AG08395 (cell line): ENCODE data around the gene SLC13A4.
"Not testable (repeated sequence)": the region's sequence is repeated elsewhere in the genome, so short reads cannot be mapped to it uniquely, and the experiment has no call there.

ENCODE experiments used
- DNase-seq: peaks from one replicate; pipeline ENCODE4 v3.0.0; 2012; ENCODE audit warnings: mixed read lengths, low spot score

The SLC13A4 gene

DNA sequence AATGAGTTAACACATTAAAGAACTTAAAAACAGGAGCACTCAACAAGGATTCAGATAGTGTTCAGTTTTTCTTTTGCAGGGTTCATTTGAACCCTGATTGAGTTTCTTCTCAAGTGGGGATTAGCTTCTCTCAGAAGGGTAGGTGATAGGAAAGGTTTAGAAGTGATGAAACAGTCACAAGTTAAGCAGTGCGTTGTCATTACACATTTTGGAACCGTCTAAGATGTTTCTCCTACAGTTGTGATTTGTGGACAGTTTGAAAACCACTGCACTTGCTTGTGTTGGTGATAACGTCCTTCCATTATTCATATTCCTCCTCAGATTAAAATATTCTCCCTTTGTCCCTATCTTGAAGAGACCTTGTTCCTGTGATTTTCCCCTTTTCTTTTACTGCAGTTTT lies 62.9 kb downstream of the SLC13A4 start:
- DNase-seq: no peak

DNA sequence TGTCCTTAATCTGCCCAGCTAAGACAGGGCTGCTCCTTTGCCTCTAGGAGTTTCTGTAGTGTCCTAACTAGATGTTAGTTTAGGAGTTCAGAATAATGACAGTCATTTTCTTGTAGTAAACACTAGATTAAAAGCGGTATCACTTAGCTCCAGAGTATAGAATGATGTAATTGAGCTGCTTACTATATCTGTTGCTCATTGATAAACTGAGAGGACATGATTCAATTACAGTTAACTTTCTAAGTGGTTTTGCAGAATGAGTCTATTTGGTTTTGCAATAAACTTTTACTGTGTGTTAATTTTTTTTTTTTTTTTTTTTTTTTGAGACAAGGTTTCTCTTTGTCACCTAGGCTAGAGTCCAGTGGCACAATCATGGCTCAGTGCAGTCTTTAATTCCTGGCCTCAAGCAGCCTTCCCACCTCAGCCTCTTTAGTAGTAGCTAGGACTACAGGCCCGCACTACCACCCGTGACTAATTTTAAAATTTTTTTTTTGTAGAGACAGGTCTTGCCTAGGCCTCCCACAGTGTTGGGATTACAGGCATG lies 63.9 kb downstream of the SLC13A4 start:
- DNase-seq: no peak

GRCh38 chr7:135662373-135663114 lies 65.4 kb downstream of the SLC13A4 start, which contains the start of gene STMP1:
STMP1 (plus strand) TSS chr7:135662514.
- peak; percentile 97 for DNase-seq

- DNase-seq: no peak
These were observed 65.9 kb downstream of the SLC13A4 start for GRCh38 chr7:135662123-135662372.

GRCh38 chr7:135661311-135662122 lies 66.5 kb downstream of the SLC13A4 start:
- DNase-seq: no peak

GRCh38 chr7:135659159-135659846 lies 68.7 kb downstream of the SLC13A4 start:
- no peak for DNase-seq

GRCh38 chr7:135658564-135658963 lies 69.4 kb downstream of the SLC13A4 start:
- no peak for DNase-seq

DNA sequence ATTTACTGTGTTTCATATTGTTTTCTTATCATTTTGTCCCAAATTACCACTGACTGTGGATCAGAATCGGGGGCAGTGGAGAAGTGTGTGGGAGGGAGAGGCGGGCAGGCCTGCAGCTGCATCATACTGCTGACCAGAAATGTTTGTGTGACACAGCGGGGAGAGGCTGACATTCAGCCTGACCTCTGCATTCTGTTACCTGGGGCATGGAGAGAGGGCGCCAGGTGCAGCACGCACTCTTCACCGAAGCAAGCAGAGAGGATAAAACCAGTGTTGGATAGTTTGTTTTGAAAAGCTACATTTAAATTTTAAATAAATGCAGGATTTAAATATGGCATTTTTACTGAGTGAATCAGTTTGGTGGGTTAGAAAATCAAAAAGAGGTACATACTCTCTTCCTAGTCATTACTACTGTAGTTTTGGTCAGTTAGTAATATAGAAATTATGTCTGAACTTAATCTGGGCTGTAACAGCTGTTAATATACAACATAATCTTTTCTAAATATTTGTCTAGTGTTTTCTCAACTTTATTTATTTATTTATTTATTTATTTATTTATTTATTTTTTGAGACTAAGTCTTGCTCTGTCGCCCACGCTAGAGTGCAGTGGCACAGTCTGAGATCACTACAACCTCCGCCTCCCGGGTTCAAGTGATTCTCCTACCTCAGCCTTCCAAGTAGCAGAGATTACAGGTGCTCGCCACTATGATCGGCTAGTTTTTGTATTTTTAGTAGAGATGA lies 74.5 kb downstream of the SLC13A4 start:
- no peak for DNase-seq

DNA sequence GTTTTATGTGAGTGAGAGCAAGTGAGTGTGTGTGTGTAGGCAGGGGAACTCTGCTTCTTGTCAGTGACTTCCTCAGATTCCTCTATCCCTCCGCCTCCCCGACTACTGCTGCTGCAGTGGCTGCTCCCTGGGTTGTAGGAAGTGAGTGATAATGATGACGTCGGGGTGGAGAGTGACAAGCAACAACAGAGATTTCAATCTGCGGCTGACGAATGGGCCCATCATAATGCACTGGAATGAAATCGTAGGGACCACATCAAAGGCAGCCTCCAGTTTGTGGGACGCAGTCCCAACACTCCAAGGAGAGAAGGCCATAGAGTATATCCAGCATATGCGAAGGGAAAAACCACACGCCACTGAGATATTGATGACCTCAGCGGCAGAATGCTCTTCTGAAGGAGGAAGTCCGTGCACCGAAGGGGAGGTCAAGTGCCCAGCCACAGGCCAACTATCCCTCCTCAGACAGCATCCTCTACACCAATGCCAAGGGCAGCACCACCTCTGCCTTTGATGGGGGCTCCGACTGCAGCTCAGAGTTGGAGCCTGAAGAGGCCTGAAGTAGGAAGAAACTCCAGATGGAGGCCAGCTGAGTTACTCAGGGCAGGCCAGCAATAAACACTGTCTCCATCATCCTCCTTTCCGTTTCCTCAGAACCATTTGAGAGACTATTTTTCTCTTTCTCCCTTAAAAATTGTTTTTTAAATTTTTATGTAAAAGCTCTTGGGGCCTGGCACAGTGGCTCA lies 77.0 kb downstream of the SLC13A4 start:
- peak; percentile 46 for DNase-seq

DNA sequence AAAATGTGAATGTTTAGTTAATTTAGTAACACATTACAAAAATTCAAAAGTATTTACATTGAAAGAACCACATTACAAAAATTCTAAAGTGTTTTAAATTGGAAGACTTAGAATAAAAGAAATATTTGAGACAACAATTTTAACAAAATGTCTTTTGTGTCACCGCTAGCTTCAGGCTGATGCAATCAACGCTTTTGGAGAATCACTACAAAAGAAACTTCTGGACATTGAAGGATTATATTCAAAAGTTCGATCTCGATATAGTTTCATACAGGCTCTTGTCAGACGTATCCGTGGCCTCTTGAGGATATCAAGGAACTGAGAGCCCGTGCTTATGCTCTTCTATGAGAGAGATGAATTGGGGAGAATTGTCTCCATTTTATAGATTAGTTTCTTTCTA lies 79.8 kb downstream of the SLC13A4 start:
- no peak for DNase-seq

- no peak for DNase-seq
These were observed 80.2 kb downstream of the SLC13A4 start for GRCh38 chr7:135647755-135648154.

DNA sequence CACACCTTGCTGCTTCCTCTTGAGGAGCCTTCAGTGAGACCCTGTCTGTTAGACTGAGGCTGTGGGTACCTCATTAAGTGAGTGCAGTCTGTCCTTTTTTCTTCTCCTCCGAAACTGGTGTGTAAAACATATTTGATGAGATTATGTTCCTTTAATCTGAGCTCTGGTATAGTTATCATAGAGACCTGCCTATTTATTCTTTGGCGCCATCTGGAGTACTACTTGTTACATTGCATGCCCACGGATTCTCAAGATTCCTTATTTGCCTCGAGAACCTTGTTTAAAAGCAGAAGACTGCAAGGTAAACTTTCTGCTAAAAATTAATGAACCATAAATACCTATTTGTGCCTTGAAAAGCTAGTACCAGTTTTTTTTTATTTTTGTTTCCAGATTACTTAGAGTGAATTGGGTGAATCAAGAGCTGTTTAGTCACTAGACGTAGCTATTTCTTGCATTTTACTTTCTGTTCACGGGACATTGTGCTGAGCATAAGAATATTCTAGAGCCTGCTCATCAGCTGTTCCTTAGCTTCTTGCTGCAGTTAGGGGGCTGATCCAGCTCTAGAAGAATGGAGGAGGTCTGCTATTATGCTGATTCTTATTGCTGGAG lies 82.6 kb downstream of the SLC13A4 start:
- peak; percentile 62 for DNase-seq

GRCh38 chr7:135644729-135645128 lies 83.3 kb downstream of the SLC13A4 start:
- no peak for DNase-seq

GRCh38 chr7:135644154-135644553 lies 83.8 kb downstream of the SLC13A4 start:
- no peak for DNase-seq

DNA sequence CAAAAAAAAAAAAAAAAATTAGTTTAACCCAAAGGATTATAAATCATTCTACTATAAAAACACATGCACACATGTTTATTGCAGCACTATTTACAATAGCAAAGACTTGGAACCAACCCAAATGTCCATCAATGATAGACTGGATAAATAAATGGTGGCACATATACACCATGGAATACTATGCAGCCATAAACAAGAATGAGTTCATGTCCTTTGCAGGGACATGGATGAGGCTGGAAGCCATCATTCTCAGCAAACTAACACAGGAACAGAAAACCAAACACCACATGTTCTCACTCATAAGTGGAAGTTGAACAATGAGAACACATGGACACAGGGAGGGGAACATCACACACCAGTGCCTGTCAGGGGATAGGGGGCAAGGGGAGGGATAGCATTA lies 88.3 kb downstream of the SLC13A4 start:
- DNase-seq: not testable (repeated sequence)

DNA sequence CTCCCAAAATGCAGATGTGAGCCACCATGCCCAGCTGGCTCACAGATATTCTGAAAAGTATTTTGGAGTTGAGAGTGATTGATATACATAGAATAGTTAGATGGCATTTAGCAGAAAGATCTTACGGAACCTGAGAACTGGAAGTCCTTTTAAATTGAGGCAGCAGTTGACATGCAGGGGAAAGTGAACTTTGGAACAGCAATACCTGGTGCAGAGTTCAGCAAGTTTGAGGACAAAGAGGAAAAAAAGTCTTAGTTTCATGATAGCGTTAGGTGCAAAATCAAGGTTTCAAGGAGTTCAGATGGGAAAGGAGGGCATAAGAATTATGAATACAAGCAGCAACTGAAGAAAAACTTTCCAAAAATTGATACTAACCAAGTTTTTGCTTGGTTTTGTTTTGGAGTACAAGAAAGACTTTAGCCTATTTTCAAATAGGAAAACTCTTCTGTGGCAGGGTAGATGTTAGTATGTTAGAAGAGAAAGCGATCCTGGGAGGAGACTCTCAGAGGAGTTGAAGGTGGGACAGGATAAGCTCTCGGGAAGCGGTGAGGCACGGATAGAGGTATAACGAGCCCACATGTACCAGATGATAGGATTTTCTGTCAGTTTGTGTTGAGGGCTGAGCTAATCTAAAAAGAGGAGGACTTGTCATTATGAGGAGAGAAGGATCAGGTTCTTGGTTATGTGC lies 93.7 kb downstream of the SLC13A4 start:
- DNase-seq: no peak
